Adrenal gland (tissue), 12 donors: Measurements from ENCODE around the gene RPS27A. TPM values are rescaled to one million over a fixed set of nuclear protein-coding genes. Genes with fewer than 3 reads are reported as not detected.

Experiments
- DNase-seq, 7 donors: peaks; one replicate each; pipeline ENCODE4 v3.0.0-alpha.2; 2019 to 2020
- H3K27ac ChIP-seq, 5 donors: fragments of 200-600 bp; sonication (generic) in 4 of 5; 1 replicate in 3 of 5; 2 replicates in 2 of 5; pipeline versions ENCODE4 v1.5.1 to v1.8.0; 2016 to 2020; ENCODE audit warnings: mild to moderate bottlenecking in 1 of 5
- H3K27me3 ChIP-seq: fragments of 200-600 bp; 2 replicates; pipeline ENCODE4 v1.8.0; 2021
- H3K36me3 ChIP-seq, 2 donors: fragments of 200-600 bp; replicated peaks in 1 of 2; 1 replicate in 1 of 2; 2 replicates in 1 of 2; pipeline versions ENCODE4 v1.5.1 to v1.8.0; 2018 to 2022
- H3K4me1 ChIP-seq, 2 donors: fragments of 200-600 bp; replicated peaks in 1 of 2; 1 replicate in 1 of 2; 2 replicates in 1 of 2; pipeline versions ENCODE4 v1.5.1 to v1.8.0; 2018 to 2021
- H3K4me3 ChIP-seq, 4 donors: fragments of 200-600 bp; sonication (generic) in 3 of 4; one replicate each; pipeline ENCODE4 v1.5.1; 2016 to 2018
- H3K9me3 ChIP-seq, 3 donors: fragments of 200-600 bp; sonication (generic) in 1 of 3; replicated peaks in 1 of 3; 1 replicate in 2 of 3; 2 replicates in 1 of 3; pipeline versions ENCODE4 v1.5.1 to v1.8.0; 2016 to 2021
- POLR2A ChIP-seq, 2 donors: fragments of 450-650 bp; IDR thresholded peaks; one replicate each; pipeline ENCODE4 v1.6.1; 2017; ENCODE audit warnings: antibody characterized with exemption in 2 of 2, mild to moderate bottlenecking in 2 of 2, moderate library complexity in 1 of 2
- WGBS, 4 donors: extraction: QIAGEN DNeasy Blood & Tissue Kit in 2 of 4; methylation state at CpG; one replicate each; pipeline versions ENCODE4 v1.1.5 to v1.1.7; 2013 to 2017; 5-methylcytosine and 5-hydroxymethylcytosine counted together
- intact Hi-C, 2 donors: fragments of 100-400 bp; cut with DNase I; formaldehyde crosslinking; loops; one replicate each; pipeline versions ENCODE4 v1.14.1 to v1.15.0; 2022 to 2023
- polyA plus RNA-seq, 3 donors: library from polyadenylated mRNA; stranded (reverse); fragments of 200-250 nt in 2 of 3; fragments of 350-450 nt in 1 of 3; fragmentation: Illumina TruSeq in 1 of 3; extraction: RNeasy Lipid Tissue Mini Kit (QIAGEN cat#74804) in 1 of 3; gene quantifications; one replicate each; pipeline ENCODE4 v1.2.3, GENCODE V29; 2013 to 2014
- total RNA-seq, 9 donors: library from RNA; depleted of rRNA in 4 of 9; stranded (reverse); fragments of >200 nt in 4 of 9; fragments of 120-200 nt in 1 of 9; fragmentation: NEBNext Ultra II Directional in 1 of 9; extraction: Animal tissue kit (Norgen Biotek cat#: 25700) in 1 of 9; gene quantifications; one replicate each; pipeline versions ENCODE4 v1.1.0 to v1.2.4, GENCODE V29; 2013 to 2023
- TF ChIP-seq, protein P1 (sequence below), 6 experiments: fragments of 450-650 bp in 4 of 6; fragments of 200-600 bp in 2 of 6; sonication (generic) in 1 of 6; IDR thresholded peaks; 1 replicate in 5 of 6; 2 replicates in 1 of 6; pipeline versions ENCODE4 v1.5.1 to v1.8.0; 2016 to 2021; ENCODE audit warnings: antibody characterized with exemption in 6 of 6, mild to moderate bottlenecking in 2 of 6, moderate library complexity in 1 of 6
- donor health status: healthy with polysubstance abuse.
- donor health status: Bipolar disorder and iron deficiency.
- donor health status: DM: yes; HTN: yes; CAD: no.
- donor health status: DM: no; HTN: no; CAD: no.
- donor health status: DM: no; HTN: no; CAD: no.
- donor health status: DM: yes; HTN: yes; CAD: no.

Gene RPS27A
- total and polyA plus RNA-seq, 12 donors, result 493 to 1,820 (median 834) TPM

DNA sequence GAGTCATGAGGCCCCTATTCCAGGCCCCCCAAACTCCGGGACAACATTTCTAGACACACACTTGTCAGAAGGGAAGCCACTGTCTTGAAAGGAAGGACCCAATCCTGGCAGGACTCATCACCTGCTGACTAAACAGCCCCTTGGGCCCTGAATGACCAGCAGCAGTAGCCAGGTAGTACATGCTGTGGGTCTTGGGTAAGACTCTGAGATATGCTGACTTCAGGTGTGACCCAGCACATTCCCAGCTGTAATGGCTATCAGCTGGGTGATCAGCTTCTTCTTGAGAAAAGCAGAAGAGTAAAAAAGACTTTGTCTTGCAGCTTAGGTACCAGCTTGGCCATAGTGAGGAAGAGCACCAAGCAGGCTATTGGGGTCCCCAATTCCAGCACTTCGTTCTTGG lies 36.0 kb upstream of the RPS27A start:
- H3K36me3 ChIP-seq, result no peaks in the 10 kb centered on the region
- no peak overlapping the region for H3K4me3 ChIP-seq
- WGBS, 4 donors, result 84 to 100% (median 98%) methylated on average over 2 of the region's 2 CpGs
- no peak overlapping the region for H3K27ac ChIP-seq
- DNase-seq, result no peak
- peaks cover 0 to 5% (median 0%) of the 10 kb centered on the region in 3 donors for H3K9me3 ChIP-seq
- H3K27me3 ChIP-seq, result no peaks in the 10 kb centered on the region
- intact Hi-C loops, result no loop called here
- no peaks in the 10 kb centered on the region for H3K4me1 ChIP-seq
- TF ChIP-seq, protein P1, sequence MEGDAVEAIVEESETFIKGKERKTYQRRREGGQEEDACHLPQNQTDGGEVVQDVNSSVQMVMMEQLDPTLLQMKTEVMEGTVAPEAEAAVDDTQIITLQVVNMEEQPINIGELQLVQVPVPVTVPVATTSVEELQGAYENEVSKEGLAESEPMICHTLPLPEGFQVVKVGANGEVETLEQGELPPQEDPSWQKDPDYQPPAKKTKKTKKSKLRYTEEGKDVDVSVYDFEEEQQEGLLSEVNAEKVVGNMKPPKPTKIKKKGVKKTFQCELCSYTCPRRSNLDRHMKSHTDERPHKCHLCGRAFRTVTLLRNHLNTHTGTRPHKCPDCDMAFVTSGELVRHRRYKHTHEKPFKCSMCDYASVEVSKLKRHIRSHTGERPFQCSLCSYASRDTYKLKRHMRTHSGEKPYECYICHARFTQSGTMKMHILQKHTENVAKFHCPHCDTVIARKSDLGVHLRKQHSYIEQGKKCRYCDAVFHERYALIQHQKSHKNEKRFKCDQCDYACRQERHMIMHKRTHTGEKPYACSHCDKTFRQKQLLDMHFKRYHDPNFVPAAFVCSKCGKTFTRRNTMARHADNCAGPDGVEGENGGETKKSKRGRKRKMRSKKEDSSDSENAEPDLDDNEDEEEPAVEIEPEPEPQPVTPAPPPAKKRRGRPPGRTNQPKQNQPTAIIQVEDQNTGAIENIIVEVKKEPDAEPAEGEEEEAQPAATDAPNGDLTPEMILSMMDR (IDR thresholded peaks at IDR 0.05), result no peak
- TF ChIP-seq POLR2A (IDR thresholded peaks at IDR 0.05), result no peak

DNA sequence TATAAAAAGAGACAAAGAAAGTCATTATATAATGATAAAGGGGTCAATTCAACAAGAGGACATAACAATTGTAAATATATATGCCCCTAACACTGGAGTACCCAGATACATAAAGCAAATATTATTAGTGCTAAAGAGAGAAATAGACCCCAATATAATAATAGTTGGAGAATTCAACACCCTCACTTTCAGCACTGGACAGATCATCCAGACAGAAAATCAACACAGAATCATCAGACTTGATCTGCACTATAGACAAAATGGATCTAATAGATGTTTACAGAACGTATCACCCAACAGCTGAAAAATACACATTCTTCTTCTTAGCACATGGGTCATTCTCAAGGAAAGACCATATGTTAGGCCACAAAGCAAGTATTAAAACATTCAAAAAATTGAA lies 32.1 kb upstream of the RPS27A start:
- no peaks in the 10 kb centered on the region for H3K9me3 ChIP-seq
- intact Hi-C loops, result no loop called here
- H3K27ac ChIP-seq, result no peak overlapping the region
- H3K27me3 ChIP-seq, result no peaks in the 10 kb centered on the region
- TF ChIP-seq, protein P1 (IDR thresholded peaks at IDR 0.05), result no peak
- TF ChIP-seq POLR2A (IDR thresholded peaks at IDR 0.05), result no peak
- H3K4me3 ChIP-seq, result no peak overlapping the region
- H3K4me1 ChIP-seq, result no peaks in the 10 kb centered on the region
- 90 to 98% (median 95%) methylated on average over 1 of the region's 1 CpG for WGBS, 4 donors
- no peaks in the 10 kb centered on the region for H3K36me3 ChIP-seq
- DNase-seq, result no peak

GRCh38 chr2:55204536-55204935 lies 28.0 kb upstream of the RPS27A start:
- no peak for DNase-seq

DNA sequence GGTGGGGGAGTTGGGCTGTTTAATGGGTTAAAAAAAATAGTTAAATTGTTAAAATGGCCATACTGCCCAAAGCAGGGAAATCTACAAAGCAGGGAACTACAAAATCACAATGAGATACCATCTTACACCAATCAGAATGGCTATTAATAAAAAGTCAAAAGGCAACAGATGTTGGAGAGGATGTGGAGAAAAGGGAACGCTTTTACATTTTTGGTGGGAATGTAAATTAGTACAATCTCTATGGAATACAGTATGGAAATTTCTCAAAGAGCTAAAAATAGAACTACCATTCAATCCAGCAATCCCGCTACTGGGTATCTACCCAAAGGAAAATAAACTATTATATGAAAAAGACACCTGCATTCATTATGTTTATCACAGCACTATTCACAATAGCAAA lies 27.5 kb upstream of the RPS27A start:
- TF ChIP-seq, protein P1 (IDR thresholded peaks at IDR 0.05), result no peak
- TF ChIP-seq POLR2A (IDR thresholded peaks at IDR 0.05), result no peak
- intact Hi-C loops, result no loop called here
- no peaks in the 10 kb centered on the region for H3K4me1 ChIP-seq
- no peaks in the 10 kb centered on the region for H3K27me3 ChIP-seq
- no peak for DNase-seq
- no peak overlapping the region for H3K4me3 ChIP-seq
- H3K27ac ChIP-seq, result no peak overlapping the region
- no peaks in the 10 kb centered on the region for H3K9me3 ChIP-seq
- WGBS, 4 donors, result 96 to 100% (median 98%) methylated on average over 2 of the region's 2 CpGs
- H3K36me3 ChIP-seq, result no peaks in the 10 kb centered on the region

More at GRCh38 chr2:55204536-55204935, 28.0 kb upstream of the RPS27A start:
- no peaks in the 10 kb centered on the region for H3K27me3 ChIP-seq
- no peak overlapping the region for H3K4me3 ChIP-seq
- no peaks in the 10 kb centered on the region for H3K36me3 ChIP-seq
- H3K4me1 ChIP-seq, result no peaks in the 10 kb centered on the region
- 94 to 97% (median 96%) methylated on average over 3 of the region's 3 CpGs for WGBS, 4 donors
- intact Hi-C loops, result no loop called here
- TF ChIP-seq, protein P1 (IDR thresholded peaks at IDR 0.05), result no peak
- no peaks in the 10 kb centered on the region for H3K9me3 ChIP-seq
- H3K27ac ChIP-seq, result no peak overlapping the region
